Natural killer cell (primary cell): ENCODE measurements around the gene ATP1B1. TPM values are rescaled to one million over a fixed set of nuclear protein-coding genes. Genes with fewer than 3 reads are reported as not detected.

Experiments used
- ATAC-seq, 3 donors: fragments of 150-1000 bp in 2 of 3; fragments of 200-7000 bp in 1 of 3; cut with Tn5 transposase; 1 replicate in 1 of 3; 2 replicates in 2 of 3; pipeline ENCODE4 v1.10.0; 2021; ENCODE audit warnings: mild to moderate bottlenecking in 2 of 3, moderate library complexity in 2 of 3
- DNase-seq, 2 donors: peaks; one replicate each; pipeline versions ENCODE4 v3.0.0 to v3.0.0-alpha.2; 2013 to 2021; ENCODE audit warnings: mixed read lengths in 1 of 2
- H3K27ac ChIP-seq: one replicate; pipeline ENCODE4 v1.5.1; 2013; ENCODE audit warnings: mild to moderate bottlenecking, low read length
- H3K27me3 ChIP-seq: one replicate; pipeline ENCODE4 v1.6.1; 2013; ENCODE audit warnings: low read length; ENCODE audit not compliant: control insufficient read depth, insufficient read depth
- H3K36me3 ChIP-seq: one replicate; pipeline ENCODE4 v1.6.1; 2013; ENCODE audit warnings: low read length; ENCODE audit not compliant: control insufficient read depth, insufficient read depth
- H3K4me1 ChIP-seq: one replicate; pipeline ENCODE4 v1.6.1; 2013; ENCODE audit warnings: low read length; ENCODE audit not compliant: control insufficient read depth, insufficient read depth
- H3K4me3 ChIP-seq: one replicate; pipeline ENCODE4 v1.5.1; 2013; ENCODE audit warnings: low read length
- H3K9me3 ChIP-seq: one replicate; pipeline ENCODE4 v1.6.1; 2013; ENCODE audit warnings: low read length; ENCODE audit not compliant: control insufficient read depth, insufficient read depth
- H3K27ac Mint-ChIP-seq, 2 donors: one replicate each; pipeline ENCODE4 v1.8.0; 2022; ENCODE audit warnings: mild to moderate bottlenecking in 2 of 2, mixed read lengths in 2 of 2, moderate library complexity in 1 of 2
- H3K27me3 Mint-ChIP-seq, 2 donors: one replicate each; pipeline ENCODE4 v1.8.0; 2022; ENCODE audit warnings: low read depth in 2 of 2, mixed read lengths in 2 of 2
- H3K36me3 Mint-ChIP-seq: one replicate; pipeline ENCODE4 v1.8.0; 2022; ENCODE audit warnings: mixed read lengths
- H3K4me1 Mint-ChIP-seq, 2 donors: one replicate each; pipeline ENCODE4 v1.8.0; 2022; ENCODE audit warnings: mixed read lengths in 2 of 2
- H3K4me3 Mint-ChIP-seq: one replicate; pipeline ENCODE4 v1.8.0; 2022; ENCODE audit warnings: mild to moderate bottlenecking, moderate library complexity, mixed read lengths
- H3K9me3 Mint-ChIP-seq, 2 donors: one replicate each; pipeline ENCODE4 v1.8.0; 2022; ENCODE audit warnings: mixed read lengths in 2 of 2
- WGBS: methylation state at CpG from one replicate; pipeline ENCODE4 v1.1.7; 2013; ENCODE audit warnings: missing lambda C conversion rate; ENCODE audit not compliant: insufficient coverage; 5-methylcytosine and 5-hydroxymethylcytosine counted together
- intact Hi-C: fragments of 100-400 bp; cut with micrococcal nuclease; formaldehyde crosslinking; loops from one replicate; pipeline ENCODE4 v1.14.2; 2022
- total RNA-seq, 4 donors: library from RNA; stranded (reverse); fragments of 120-200 nt in 1 of 4; gene quantifications; one replicate each; pipeline versions ENCODE4 v1.2.3 to v1.2.4, GENCODE V29; 2013 to 2022
- TF ChIP-seq, protein P1 (sequence below): fragments of 200-600 bp; IDR thresholded peaks from one replicate; pipeline ENCODE4 v1.8.0; 2022; ENCODE audit warnings: antibody characterized with exemption

Gene ATP1B1
- total RNA-seq, 3 donors from 2014 or later (not counting 1 experiment from before 2014, with no cell fraction given): 3.4 to 10.4 (median 4.9) TPM

- H3K27ac Mint-ChIP-seq: peak overlapping the region; percentile 9 to 16
- H3K27ac ChIP-seq: peak overlapping the region; percentile 14
- 81% methylated on average over 2 of the region's 2 CpGs for WGBS
- H3K4me3 Mint-ChIP-seq: peak overlapping the region; percentile 93
- peaks cover 0 to 7% of the 10 kb centered on the region in 2 donors for H3K27me3 Mint-ChIP-seq
- H3K36me3 ChIP-seq: no peaks in the 10 kb centered on the region
- no peaks in the 10 kb centered on the region for H3K9me3 Mint-ChIP-seq
- intact Hi-C loops: loop anchor here (10.0 kb wide), 1 partner anchor 257 kb away; the partner anchor contains the start of genes BLZF1 and NME7
- ATAC-seq (no peak), DNase-seq (no peak)
- no peak overlapping the region for H3K4me3 ChIP-seq
- TF ChIP-seq, protein P1, sequence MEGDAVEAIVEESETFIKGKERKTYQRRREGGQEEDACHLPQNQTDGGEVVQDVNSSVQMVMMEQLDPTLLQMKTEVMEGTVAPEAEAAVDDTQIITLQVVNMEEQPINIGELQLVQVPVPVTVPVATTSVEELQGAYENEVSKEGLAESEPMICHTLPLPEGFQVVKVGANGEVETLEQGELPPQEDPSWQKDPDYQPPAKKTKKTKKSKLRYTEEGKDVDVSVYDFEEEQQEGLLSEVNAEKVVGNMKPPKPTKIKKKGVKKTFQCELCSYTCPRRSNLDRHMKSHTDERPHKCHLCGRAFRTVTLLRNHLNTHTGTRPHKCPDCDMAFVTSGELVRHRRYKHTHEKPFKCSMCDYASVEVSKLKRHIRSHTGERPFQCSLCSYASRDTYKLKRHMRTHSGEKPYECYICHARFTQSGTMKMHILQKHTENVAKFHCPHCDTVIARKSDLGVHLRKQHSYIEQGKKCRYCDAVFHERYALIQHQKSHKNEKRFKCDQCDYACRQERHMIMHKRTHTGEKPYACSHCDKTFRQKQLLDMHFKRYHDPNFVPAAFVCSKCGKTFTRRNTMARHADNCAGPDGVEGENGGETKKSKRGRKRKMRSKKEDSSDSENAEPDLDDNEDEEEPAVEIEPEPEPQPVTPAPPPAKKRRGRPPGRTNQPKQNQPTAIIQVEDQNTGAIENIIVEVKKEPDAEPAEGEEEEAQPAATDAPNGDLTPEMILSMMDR: no peak
- peaks cover 2% of the 10 kb centered on the region for H3K27me3 ChIP-seq
- peaks cover 53 to 61% of the 10 kb centered on the region in 2 donors for H3K4me1 Mint-ChIP-seq
- H3K9me3 ChIP-seq: no peaks in the 10 kb centered on the region
- peaks cover 45% of the 10 kb centered on the region for H3K4me1 ChIP-seq
- no peaks in the 10 kb centered on the region for H3K36me3 Mint-ChIP-seq
These were observed 1.7 kb downstream of the ATP1B1 start for GRCh38 chr1:169108223-169108622.

DNA sequence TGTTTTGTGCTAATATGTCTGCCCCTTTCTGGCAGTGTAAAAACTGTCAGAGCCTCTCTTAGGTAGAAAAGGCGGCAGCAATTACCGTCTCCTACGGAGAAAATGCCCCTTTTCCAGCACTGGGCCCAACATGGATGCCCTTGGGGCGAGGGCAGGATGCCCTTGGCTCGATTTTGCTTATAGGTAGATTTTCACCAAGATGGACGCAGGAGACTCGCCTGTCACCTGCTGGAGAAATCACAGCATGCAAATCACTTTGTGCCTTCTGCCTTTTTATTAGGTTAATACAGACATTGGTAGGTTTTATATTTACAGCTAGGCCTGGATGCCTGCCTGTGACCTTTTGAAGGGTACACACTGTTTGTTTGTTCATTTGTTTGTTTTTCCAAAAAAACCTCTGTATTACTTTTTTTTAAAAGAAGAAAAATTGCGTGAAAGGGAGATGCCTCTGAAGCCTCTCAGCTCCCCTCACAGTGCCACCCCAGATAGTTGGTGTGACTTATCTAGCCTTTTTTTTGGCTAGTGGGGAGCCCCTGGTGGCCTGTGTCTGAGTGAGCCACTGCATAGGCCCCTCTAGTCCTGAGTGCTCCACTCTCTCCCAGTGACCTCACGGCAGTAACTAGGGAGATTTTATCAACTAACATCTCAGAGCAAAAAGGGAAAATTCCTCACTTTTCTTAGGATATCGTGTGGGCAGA lies 2.5 kb downstream of the ATP1B1 start:
- H3K27ac Mint-ChIP-seq: peak overlapping the region in 1 of 2 donors; percentile 66
- Histone ChIP-seq H3K27ac (peak overlapping the region; percentile 14), H3K9me3 (no peaks in the 10 kb centered on the region), H3K27me3 (peaks cover 2% of the 10 kb centered on the region), H3K4me3 (no peak overlapping the region), H3K36me3 (no peaks in the 10 kb centered on the region), H3K4me1 (peaks cover 45% of the 10 kb centered on the region)
- intact Hi-C loops: loop anchor here (10.0 kb wide), 1 partner anchor 256 kb away; the partner anchor contains the start of genes BLZF1 and NME7
- H3K9me3 Mint-ChIP-seq: no peaks in the 10 kb centered on the region
- peak overlapping the region; percentile 38 for H3K4me3 Mint-ChIP-seq
- H3K4me1 Mint-ChIP-seq: peaks cover 53 to 61% of the 10 kb centered on the region in 2 donors
- peaks cover 0 to 7% of the 10 kb centered on the region in 2 donors for H3K27me3 Mint-ChIP-seq
- 82% methylated on average over 9 of the region's 10 CpGs for whole genome bisulfite sequencing
- H3K36me3 Mint-ChIP-seq: no peaks in the 10 kb centered on the region
- DNase-seq (peak in 1 of 2 donors; percentile 23), ATAC-seq (no peak)
- TF ChIP-seq, protein P1: no peak

GRCh38 chr1:169109561-169110134 lies 3.2 kb downstream of the ATP1B1 start:
- Histone ChIP-seq H3K4me3 (no peak overlapping the region), H3K27me3 (peaks cover 2% of the 10 kb centered on the region), H3K36me3 (no peaks in the 10 kb centered on the region), H3K9me3 (no peaks in the 10 kb centered on the region), H3K27ac (no peak overlapping the region), H3K4me1 (peaks cover 45% of the 10 kb centered on the region)
- Mint-ChIP-seq H3K4me1 (peaks cover 53 to 59% of the 10 kb centered on the region in 2 donors), H3K27ac (peak overlapping the region in 1 of 2 donors; percentile 66), H3K36me3 (no peaks in the 10 kb centered on the region), H3K27me3 (peaks cover 0 to 5% of the 10 kb centered on the region in 2 donors), H3K9me3 (no peaks in the 10 kb centered on the region), H3K4me3 (peak overlapping the region; percentile 69)
- WGBS: 38% methylated on average over 7 of the region's 8 CpGs
- intact Hi-C loops: loop anchor here (10.0 kb wide), 1 partner anchor 255 kb away; the partner anchor contains the start of genes BLZF1 and NME7
- TF ChIP-seq, protein P1: no peak
- ATAC-seq (no peak), DNase-seq (no peak)
